HFFc6 (cell line): ENCODE measurements around the gene AGBL3. TPM values are rescaled to one million over a fixed set of nuclear protein-coding genes. Genes with fewer than 3 reads are reported as not detected.

Source experiments
- DNase-seq: peaks from one replicate; pipeline ENCODE4 v3.0.0-alpha.2; 2018
- H3K27ac Mint-ChIP-seq: 2 replicates; pipeline ENCODE4 v1.8.0; 2020; ENCODE audit warnings: mild to moderate bottlenecking, mixed read lengths
- H3K27me3 Mint-ChIP-seq: 2 replicates; pipeline ENCODE4 v1.8.0; 2021; ENCODE audit warnings: mild to moderate bottlenecking, moderate library complexity, mixed read lengths; ENCODE audit not compliant: insufficient read depth
- H3K36me3 Mint-ChIP-seq: 2 replicates; pipeline ENCODE4 v1.8.0; 2021; ENCODE audit warnings: low read depth, mixed read lengths
- H3K4me1 Mint-ChIP-seq: 2 replicates; pipeline ENCODE4 v1.8.0; 2020; ENCODE audit warnings: low read depth, mixed read lengths
- H3K4me3 Mint-ChIP-seq: 2 replicates; pipeline ENCODE4 v1.8.0; 2020; ENCODE audit warnings: mild to moderate bottlenecking, moderate library complexity, mixed read lengths
- H3K9me3 Mint-ChIP-seq: 2 replicates; pipeline ENCODE4 v1.8.0; 2020; ENCODE audit warnings: mild to moderate bottlenecking, mixed read lengths
- total RNA-seq, 6 experiments: library from RNA; stranded (reverse); fragmentation: NEBNext Ultra II Directional; extraction: Animal tissue kit (Norgen Biotek cat#: 25700); gene quantifications; 2 replicates in 1 of 6; 3 replicates in 5 of 6; pipeline ENCODE4 v1.2.3, GENCODE V29; 2021
- TF ChIP-seq, protein P1 (sequence below): fragments of 200-600 bp; sonication (generic); IDR thresholded peaks from 2 replicates; pipeline ENCODE4 v1.5.0; 2021; ENCODE audit warnings: antibody characterized with exemption, mild to moderate bottlenecking

The AGBL3 gene
- total RNA-seq, 6 experiments from 2014 or later: 0.38 to 0.76 (median 0.68) TPM

DNA sequence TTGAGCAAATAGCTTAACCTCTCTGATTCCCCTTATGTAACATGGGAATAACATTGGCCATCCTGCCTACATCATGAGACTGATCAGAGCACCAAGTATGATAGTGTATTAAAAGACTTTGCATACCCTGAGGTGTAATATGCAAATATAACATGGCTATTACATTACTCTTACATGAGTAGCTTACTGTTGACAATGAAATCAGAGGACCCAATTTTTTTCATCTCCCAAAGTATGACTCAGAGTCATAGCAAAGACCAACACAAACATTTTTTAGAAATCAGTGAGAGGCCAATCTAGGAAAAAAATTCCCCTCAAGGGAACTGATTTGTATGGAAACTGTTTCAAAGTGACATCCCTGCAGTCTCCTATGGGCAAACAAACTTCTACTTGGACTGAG, 114.5 kb downstream of the AGBL3 start:
- peak; percentile 32 for DNase-seq
- Mint-ChIP-seq H3K36me3 (no peaks in the 10 kb centered on the region), H3K27ac (no peak overlapping the region), H3K27me3 (no peaks in the 10 kb centered on the region; the same call in 1 of the 2 replicates), H3K9me3 (peaks cover 3% of the 10 kb centered on the region; the same call in 1 of the 2 replicates), H3K4me3 (no peak overlapping the region), H3K4me1 (0 out of 2 replicates have a peak, but pooled peaks cover 6% of the 10 kb centered on the region)
- TF ChIP-seq, protein P1, sequence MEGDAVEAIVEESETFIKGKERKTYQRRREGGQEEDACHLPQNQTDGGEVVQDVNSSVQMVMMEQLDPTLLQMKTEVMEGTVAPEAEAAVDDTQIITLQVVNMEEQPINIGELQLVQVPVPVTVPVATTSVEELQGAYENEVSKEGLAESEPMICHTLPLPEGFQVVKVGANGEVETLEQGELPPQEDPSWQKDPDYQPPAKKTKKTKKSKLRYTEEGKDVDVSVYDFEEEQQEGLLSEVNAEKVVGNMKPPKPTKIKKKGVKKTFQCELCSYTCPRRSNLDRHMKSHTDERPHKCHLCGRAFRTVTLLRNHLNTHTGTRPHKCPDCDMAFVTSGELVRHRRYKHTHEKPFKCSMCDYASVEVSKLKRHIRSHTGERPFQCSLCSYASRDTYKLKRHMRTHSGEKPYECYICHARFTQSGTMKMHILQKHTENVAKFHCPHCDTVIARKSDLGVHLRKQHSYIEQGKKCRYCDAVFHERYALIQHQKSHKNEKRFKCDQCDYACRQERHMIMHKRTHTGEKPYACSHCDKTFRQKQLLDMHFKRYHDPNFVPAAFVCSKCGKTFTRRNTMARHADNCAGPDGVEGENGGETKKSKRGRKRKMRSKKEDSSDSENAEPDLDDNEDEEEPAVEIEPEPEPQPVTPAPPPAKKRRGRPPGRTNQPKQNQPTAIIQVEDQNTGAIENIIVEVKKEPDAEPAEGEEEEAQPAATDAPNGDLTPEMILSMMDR: no peak

DNA sequence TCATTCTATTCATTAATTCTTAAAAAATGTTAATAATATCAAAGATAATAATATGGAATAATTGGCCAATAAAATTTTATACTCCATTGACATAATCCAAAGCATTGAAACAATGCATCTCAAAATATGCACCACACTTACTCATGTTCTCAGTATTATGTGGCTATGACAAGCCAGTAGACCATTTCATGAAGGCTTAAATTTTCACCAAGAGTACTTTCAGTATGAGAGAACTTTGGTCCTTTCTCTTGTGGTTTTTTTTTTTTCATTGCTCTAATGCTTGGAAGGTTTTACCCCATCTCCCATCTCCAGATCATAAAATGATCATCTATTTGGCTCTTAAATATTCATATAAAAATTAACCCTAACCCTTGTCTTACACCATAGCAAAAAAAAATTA, 116.1 kb downstream of the AGBL3 start:
- TF ChIP-seq, protein P1: no peak
- Mint-ChIP-seq H3K4me3 (no peak overlapping the region), H3K9me3 (peaks cover 5% of the 10 kb centered on the region; the same call in 1 of the 2 replicates), H3K27me3 (no peaks in the 10 kb centered on the region; the same call in 1 of the 2 replicates), H3K36me3 (no peaks in the 10 kb centered on the region), H3K27ac (no peak overlapping the region), H3K4me1 (0 out of 2 replicates have a peak, but pooled peaks cover 6% of the 10 kb centered on the region)
- no peak for DNase-seq

DNA sequence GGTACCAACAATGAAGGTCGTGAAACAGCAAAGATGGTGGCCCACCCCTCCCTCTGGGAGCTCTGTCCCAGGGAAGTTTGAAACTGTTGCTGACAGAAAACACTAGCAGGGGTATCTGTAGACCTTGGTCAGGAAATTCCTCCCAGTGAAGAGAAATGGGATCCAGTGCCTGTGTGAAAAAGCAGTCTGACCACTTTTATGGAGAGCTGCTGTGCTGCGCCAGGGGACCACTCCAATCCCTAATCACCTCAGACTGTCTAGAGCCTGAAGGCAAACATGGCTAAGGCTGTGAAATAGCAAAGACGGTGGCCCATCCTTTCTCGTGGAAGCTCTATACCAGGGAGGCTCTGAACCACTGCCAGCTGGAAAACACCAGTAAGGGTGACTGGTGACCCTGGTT, 123.3 kb downstream of the AGBL3 start:
- H3K27ac Mint-ChIP-seq: no peak overlapping the region
- no peaks in the 10 kb centered on the region for H3K4me1 Mint-ChIP-seq
- H3K36me3 Mint-ChIP-seq: no peaks in the 10 kb centered on the region
- DNase-seq: no peak
- H3K9me3 Mint-ChIP-seq: peaks cover 5% of the 10 kb centered on the region; the same call in 1 of the 2 replicates
- H3K27me3 Mint-ChIP-seq: no peaks in the 10 kb centered on the region; the same call in none of the 2 replicates
- TF ChIP-seq, protein P1: no peak
- no peak overlapping the region for H3K4me3 Mint-ChIP-seq

DNA sequence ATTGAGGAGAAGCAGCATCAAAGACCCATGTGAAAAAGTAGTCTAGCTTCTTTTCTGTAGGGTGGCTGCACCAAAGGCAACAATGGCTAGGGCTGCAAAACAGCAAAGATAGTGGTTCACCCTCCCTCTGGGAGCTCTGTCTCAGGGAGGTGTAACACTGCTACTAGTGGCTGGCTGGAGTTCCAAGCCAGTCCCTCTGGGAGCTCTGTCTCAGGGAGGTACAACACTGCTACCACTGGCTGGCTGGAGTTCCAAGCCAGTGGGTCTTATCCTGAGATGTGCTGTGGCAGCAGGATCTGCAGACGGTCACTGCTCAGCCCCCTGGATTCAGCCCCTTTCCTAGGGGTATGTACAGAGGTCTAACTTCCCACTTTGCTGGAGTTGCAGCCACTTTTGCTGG, 123.7 kb downstream of the AGBL3 start:
- H3K4me3 Mint-ChIP-seq: no peak overlapping the region
- H3K9me3 Mint-ChIP-seq: peaks cover 5% of the 10 kb centered on the region; the same call in 1 of the 2 replicates
- TF ChIP-seq, protein P1: no peak
- no peaks in the 10 kb centered on the region; the same call in none of the 2 replicates for H3K27me3 Mint-ChIP-seq
- no peak overlapping the region for H3K27ac Mint-ChIP-seq
- H3K36me3 Mint-ChIP-seq: no peaks in the 10 kb centered on the region
- no peak for DNase-seq
- H3K4me1 Mint-ChIP-seq: no peaks in the 10 kb centered on the region

DNA sequence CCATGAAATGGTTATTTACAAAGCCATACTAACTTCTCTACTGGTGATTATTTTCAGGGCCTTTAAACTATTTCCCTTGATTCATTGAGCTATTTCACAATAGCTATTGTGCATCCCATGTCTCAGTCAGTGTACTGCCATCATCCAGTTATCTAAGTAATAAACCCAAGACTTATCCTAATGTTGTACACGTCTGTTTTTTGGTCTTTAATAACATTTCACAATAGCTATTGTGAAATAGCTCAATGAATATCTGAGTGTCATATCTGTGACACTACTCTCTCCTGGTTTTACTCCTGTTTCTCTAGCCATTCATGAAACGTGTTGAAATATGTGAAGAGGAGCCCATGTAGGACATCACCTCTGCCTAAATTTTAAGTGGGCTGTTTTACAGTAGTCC, 125.1 kb downstream of the AGBL3 start:
- Mint-ChIP-seq H3K27me3 (no peaks in the 10 kb centered on the region; the same call in none of the 2 replicates), H3K27ac (no peak overlapping the region), H3K36me3 (no peaks in the 10 kb centered on the region), H3K9me3 (no peaks in the 10 kb centered on the region), H3K4me3 (no peak overlapping the region), H3K4me1 (no peaks in the 10 kb centered on the region)
- DNase-seq: no peak
- TF ChIP-seq, protein P1: no peak
